Measurements from ENCODE around the gene WRAP53.

Gene WRAP53

DNA sequence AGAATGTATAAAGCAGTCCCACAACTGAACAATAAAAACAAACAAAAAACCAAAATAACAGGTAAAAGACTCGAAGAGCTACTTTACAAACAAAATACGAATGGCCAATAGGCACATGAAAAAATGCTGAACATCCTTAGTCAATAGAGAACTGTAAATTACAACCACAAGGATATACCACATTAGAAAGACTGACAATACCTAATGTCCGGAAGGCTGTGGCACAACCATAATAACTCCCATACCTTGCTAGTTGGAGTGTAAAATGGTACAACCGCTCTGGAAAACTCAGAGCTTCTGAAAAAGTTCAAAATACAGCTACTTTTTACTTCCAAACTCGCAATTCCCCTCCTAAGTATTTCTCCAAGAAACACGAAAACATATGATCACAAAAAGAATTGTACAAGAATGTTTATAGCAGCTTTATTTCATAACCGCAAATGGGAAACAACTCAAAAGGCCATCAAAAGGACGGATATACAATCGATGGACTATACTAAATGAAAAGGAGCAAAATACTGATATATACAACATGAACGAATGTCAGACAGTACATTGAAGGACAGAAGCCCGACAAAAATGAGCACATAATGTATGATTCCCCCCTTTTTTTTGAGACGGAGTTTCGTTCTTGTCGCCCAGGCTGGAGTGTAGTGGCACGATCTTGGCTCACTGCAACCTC, 3.3 kb upstream of the WRAP53 start:
- no peak for DNase-seq (ENCODE audit: low read depth)

DNA sequence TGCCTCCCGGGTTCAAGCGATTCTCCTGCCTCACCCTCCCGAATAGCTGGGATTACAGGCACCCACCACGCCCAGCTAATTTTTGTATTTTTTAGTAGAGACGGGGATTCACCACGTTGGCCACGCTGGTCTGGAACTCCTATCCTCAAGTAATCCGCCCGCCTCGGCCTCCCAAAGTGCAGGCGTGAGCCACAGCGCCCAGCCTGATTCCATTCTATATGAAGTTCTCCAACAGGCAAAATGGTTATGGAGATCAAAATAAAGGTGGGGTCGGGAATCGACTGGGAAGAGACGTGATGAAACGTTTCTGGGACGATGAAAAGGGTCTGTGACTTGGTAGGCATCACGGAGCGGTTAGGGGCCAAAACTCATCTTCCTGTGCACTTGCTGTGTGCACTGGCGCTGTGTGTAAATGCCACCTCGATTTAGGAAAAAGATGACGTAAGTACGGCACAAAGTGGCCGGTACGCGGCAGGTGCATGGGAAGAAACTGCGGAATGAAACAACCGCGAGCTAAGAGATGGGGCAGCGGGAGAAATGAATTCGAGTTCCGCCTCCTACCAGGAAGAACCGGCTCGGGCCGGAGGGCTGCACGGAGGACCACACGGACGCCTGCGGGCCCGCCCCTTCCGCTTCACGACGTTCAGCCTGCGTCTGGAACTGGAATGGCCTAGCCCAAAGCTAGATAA, 2.6 kb upstream of the WRAP53 start:
- DNase-seq (ENCODE audit: low read depth), result peak; percentile 85

DNA sequence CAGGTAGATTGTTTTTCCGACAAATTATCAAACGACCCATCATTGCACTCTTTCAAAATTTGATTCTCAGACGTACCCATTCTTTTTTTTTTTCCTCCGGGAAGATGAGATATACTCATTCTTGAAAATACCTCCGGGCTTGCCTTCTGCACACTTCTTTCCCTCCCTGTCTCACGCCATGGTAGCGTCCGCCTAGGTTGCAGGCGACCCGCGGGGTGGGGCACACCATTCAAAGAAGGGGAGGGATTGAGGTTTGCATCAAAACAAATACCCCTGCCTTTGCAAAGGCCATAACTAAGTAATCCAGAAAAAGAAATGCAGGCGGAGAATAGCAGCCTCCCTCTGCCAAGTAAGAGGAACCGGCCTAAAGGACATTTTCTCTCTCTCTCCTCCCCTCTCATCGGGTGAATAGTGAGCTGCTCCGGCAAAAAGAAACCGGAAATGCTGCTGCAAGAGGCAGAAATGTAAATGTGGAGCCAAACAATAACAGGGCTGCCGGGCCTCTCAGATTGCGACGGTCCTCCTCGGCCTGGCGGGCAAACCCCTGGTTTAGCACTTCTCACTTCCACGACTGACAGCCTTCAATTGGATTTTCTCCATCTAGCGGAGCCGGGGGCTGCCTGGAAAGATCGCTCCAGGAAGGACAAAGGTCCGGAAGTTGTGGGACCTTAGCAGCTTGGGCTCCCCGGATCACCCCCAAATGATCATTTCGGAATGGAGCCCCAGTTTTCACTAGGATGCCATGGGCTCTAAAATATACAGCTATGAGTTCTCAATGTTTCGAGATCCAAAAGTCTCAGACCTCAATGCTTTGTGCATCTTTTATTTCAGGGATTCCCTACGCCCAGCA, 1.8 kb upstream of the WRAP53 start:
- peak; percentile 71 for DNase-seq (ENCODE audit: low read depth)

DNA sequence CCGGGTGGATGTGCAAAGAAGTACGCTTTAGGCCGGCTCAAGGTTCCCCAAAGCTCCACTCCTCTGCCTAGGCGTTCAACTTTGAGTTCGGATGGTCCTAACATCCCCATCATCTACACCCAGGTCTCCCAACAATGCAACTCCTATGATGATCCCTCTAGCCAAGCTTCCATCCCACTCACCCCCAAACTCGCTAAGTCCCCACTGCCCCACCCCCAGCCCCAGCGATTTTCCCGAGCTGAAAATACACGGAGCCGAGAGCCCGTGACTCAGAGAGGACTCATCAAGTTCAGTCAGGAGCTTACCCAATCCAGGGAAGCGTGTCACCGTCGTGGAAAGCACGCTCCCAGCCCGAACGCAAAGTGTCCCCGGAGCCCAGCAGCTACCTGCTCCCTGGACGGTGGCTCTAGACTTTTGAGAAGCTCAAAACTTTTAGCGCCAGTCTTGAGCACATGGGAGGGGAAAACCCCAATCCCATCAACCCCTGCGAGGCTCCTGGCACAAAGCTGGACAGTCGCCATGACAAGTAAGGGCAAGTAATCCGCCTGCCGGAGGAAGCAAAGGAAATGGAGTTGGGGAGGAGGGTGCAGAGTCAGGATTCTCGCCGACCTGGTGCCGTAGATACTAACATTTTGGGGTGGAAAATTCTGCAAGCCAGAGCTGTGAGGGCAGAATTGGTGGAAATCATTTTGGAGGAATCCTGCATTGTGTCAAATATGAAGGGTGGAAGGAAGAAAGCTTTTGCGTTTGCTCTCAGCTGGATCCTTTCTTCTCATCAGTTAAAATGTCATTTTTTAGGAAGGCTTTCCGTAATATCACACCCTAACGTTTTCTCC, 987 bp upstream of the WRAP53 start, which contains the start of gene TP53:
Gene TP53 (minus strand): TSS at position 419 of the 836 bp plus-strand sequence. CDS start 10,896 bp downstream, outside the sequence.
- DNase-seq (ENCODE audit: low read depth), result peak; percentile 78

DNA sequence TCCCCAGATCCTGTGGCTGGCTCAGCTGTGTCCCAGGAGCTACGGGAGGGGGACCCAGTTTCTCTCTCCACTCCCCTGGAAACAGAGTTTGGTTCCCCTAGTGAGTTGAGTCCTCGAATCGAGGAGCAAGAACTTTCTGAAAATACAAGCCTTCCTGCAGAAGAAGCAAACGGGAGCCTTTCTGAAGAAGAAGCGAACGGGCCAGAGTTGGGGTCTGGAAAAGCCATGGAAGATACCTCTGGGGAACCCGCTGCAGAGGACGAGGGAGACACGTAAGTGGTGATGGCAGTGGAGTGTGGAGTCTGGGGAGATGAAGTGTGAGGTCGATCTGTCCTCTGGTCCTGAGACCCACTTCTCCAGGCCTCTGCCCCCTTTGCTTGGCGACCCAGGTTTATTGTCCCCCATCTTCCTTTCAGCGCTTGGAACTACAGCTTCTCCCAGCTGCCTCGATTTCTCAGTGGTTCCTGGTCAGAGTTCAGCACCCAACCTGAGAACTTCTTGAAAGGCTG, 585 bp downstream of the WRAP53 start:
- DNase-seq (ENCODE audit: low read depth), result no peak

DNA sequence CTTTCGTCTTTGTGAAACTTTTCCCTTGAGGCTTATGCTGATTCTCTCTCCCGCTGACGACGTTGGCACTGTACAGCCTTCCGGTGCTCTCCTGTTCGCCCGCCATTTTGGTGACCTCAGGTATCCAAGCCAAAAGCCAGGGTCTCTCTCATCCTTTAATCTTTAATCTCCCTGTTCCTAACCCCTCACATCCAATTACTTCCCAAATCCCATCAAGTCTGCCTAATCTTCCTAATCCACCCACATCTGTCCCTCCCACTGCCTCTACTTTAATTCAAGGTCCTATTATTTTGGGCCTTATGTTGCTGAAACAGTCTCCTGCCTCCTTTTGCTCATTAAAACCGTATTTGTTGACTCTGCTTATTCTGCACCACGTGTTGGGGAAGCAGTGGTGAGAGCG, 7.3 kb downstream of the WRAP53 start:
- DNase-seq (ENCODE audit: low read depth), result no peak

DNA sequence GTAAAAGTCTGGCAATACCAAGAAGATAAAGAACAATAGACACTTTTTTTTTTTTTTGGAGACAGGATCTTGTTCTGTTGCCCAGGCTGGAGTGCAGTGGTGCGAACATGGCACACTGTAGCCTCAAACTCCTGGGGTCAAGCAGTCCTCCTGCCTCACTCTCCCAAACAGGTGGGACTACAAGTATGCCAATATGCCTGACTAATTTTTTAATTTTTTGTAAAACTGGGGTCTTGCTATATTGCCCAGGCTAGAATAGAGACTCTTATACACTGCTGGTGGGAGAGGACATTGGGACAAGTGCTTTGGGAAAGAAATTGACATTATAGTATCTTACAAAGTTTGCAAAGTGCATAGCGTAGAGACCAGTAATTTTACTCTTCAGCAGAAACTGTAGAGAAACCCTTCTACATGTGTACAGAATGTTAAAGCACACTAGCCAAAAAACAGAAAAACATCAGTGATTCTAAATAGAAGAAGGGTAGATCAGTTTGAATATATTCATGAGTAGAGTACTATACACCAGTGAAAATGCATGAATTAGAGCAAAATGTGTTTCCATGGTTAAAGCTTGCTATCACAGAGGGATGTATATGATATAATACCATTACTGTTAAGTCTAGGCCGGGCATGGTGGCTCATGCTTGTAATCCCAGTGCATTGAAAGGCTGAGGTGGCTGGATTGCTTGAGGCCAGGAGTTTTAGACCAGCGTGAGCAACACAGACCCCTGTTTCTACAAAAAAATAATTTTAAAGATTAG, 9.7 kb downstream of the WRAP53 start:
- no peak for DNase-seq (ENCODE audit: low read depth)

DNA sequence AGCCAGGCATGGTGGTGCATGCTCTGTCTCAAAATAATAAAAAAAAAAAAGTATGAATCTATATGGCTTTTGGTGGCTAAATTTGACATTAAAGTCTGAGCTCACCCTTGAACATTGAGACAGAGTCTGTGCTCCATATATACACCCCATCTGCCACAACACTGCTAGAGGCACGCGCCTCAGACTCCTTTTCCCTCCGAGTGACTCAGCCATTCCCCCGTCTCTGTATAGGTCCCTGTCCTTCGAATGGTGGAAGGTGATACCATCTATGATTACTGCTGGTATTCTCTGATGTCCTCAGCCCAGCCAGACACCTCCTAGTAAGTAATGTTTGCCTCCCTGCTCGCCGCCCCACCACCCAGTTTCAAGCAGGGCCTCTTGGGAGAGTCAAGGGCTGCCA, 12.2 kb downstream of the WRAP53 start:
- DNase-seq (ENCODE audit: low read depth), result no peak

DNA sequence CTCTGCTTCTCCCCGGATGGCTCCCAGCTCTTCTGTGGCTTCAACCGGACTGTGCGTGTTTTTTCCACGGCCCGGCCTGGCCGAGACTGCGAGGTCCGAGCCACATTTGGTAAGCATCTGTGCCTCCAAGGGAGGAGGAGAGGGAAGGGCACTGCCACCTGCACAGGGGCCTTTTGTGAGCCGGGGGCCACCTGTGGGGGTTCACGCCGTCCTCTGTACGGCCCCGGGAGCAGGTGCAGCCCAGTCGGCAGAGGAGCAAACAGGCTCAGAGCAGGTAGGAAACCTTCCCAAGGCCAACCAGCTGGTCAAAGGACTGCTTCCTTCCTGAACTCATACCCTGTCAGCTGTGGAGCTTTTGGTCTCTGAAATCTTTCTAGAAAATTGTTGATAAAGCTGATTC, 13.4 kb downstream of the WRAP53 start:
- no peak for DNase-seq (ENCODE audit: low read depth)

DNA sequence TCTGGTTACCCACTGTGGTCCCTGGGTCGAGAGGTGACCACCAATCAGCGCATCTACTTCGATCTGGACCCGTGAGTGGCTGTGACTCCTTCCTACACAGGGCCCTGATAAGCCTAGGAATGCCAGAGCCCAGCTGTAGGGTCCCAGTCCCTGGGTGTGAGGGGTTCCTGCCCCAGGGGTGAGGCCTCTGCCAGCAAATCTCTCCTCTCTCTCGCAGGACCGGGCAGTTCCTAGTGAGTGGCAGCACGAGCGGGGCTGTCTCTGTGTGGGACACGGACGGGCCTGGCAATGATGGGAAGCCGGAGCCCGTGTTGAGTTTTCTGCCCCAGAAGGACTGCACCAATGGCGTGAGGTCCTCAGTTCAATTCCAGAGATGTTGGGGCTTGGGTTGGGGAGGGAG, 14.5 kb downstream of the WRAP53 start:
- DNase-seq (ENCODE audit: low read depth), result no peak

DNA sequence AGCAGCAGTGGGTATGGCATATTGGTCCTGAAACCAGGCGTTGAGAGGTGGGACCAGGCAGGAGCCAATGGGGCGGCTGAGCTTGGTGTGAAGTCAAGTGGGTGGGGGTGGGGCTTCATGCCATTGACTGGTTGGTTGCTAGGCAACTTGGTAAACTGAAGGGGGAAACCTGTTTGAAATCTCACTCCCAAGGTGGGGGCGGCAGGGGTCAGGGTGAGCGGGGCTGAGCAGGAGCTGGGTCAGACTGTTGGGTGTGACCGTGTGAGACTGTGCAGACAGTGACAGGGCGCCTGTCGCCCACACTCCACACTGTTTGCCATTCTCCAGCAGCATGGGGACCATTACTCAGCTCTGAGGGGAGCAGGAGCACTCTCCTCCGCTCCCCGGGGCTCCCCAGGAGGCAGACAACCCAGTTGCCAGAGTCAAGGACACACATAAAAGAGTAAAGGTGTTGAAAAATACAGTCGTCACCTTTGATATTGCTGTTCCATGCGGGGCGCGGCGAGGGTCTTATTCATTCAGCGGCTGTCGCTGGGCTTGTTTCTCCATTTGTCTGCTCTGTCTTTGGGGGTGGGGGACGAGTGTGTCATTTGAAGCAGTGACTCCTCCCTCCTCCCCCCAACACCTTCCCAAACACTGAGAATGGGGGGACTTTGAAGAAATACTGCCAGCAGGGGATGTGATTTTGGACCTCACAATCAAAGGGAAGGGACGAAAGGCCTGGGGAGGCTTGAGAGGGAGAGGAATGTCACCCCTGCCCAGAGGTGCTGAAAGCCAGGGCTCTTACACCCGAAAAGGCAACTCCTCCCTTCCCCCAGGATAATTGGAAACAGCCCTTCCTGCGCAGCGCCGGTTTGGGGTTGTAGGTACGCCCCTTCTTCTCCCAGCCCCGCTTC, 15.6 kb downstream of the WRAP53 start:
- no peak for DNase-seq (ENCODE audit: low read depth)

DNA sequence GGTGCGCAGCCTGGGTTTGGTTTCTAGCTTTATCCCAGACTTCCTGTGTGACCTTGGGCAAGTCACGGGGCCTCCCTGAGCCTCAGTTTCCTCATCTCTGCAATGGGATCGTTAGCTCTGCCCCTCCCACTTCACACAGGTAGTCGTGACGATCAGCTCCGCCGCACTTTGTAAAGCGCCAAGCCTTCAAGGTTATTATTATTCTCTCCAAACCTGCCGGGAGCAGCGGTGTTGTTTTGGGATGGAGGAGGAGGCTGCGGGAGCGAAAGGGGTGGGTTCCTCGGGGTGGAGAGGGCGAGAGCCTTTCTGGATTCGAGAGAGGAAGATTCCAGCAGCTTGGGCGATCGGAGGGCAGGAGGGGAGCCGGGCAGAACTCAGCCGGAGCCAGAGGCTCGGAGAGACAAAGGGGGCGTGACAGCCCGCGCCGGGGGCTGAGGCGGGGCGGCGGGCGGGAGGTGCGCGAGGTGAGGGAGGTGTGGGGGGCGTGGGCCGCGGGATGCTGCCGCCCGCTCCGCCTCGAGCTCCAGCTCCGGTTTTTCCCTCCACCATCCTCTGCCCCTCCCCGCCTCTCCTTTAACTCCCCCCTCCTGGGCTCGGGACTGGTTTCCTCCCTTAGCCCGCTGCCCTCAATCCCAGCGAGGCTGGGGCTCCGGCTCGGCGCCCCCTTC, 16.5 kb downstream of the WRAP53 start, which contains the start of gene EFNB3:
Gene EFNB3 (plus strand): TSS at position 602 of the 668 bp plus-strand sequence. CDS start 397 bp downstream, outside the sequence.
- DNase-seq (ENCODE audit: low read depth), result no peak

DNA sequence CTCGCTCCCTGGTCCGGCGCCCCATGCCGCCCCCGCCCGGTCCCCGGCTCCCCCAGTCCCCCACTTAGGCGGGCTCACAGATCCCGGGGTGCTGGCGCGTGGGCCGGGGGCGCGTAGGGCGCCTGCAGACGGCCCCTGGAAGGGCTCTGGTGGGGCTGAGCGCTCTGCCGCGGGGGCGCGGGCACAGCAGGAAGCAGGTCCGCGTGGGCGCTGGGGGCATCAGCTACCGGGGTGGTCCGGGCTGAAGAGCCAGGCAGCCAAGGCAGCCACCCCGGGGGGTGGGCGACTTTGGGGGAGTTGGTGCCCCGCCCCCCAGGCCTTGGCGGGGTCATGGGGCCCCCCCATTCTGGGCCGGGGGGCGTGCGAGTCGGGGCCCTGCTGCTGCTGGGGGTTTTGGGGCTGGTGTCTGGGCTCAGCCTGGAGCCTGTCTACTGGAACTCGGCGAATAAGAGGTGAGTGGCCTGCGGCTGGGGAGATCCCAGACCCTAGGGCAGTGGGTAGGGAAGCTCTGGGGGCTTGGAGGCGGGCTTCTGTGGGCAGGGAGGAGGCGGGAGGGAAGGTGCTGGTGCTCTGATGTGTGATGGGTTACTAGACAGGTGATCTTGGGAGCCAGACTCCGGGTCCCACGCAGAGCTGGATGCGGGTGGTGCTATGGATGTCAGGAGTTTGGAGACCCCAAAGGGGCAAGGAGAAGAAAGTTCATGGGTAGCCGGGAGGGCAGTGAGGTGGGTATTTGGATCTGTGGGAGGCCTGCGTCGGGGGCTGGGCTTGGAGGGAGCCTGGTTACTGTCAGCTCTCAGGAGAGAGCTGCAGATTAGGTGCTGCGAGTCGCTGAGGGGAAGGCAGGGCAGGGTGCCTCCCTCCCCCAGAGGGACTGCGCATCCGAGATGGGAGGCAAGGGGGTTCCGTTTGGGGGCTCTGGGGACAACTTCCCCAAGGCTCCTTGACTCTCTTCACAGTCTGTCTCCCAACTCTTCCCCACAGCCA, 17.3 kb downstream of the WRAP53 start:
- no peak for DNase-seq (ENCODE audit: low read depth)

DNA sequence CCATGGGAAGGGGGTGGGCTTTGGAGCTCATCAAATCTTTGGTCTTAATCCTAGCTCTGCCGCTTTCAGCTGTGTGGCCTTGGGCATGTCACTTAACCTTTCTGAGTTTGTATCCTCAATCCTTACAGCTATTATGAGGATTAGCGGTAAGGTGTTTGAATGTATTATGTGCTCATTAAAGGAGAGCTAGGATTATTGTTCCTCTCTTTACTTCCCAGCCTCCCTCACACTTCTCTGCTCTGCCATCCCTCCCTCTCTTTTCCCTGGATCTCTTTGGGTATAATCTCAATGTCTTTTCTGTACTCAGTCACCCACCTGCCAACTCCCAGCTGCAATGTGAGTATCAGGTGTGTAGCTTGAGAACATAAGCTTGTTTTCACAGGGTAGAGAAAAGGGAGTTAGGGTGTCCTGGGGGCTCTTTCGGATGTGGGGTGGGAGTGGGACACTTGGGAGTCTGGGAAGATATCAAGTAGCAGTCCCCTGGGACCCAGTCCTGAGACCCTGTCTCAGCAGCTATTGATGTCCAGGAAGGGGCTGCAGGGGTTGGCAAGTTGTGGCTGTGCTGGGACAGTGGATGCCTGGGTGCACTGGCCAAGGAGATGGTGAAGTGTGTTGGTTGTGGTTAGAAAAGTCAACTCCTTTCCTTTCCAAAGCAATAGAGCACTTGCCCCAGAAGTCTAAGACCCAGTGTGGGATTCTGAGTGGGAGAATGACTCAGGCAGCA, 18.5 kb downstream of the WRAP53 start:
- no peak for DNase-seq (ENCODE audit: low read depth)

DNA sequence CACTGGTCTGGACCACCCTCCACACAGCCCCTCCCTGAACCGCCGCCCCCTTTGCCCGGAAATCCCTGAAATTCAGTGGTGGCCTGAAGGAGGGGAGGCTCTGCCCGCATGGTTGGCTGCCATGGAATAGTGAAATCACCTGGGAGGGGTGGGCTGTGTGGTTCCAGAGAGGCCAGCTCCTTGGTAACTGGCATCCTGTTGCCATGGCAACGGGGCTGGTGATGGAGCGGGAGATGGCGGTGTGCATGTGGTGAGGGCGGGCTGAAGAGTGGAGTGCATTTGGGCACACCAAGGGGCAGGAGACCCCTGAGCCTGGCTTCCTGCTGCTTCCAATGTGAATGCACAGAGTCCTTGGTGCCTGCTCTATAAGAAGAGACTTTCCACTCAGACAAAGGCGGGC, 19.2 kb downstream of the WRAP53 start:
- DNase-seq (ENCODE audit: low read depth), result no peak

DNA sequence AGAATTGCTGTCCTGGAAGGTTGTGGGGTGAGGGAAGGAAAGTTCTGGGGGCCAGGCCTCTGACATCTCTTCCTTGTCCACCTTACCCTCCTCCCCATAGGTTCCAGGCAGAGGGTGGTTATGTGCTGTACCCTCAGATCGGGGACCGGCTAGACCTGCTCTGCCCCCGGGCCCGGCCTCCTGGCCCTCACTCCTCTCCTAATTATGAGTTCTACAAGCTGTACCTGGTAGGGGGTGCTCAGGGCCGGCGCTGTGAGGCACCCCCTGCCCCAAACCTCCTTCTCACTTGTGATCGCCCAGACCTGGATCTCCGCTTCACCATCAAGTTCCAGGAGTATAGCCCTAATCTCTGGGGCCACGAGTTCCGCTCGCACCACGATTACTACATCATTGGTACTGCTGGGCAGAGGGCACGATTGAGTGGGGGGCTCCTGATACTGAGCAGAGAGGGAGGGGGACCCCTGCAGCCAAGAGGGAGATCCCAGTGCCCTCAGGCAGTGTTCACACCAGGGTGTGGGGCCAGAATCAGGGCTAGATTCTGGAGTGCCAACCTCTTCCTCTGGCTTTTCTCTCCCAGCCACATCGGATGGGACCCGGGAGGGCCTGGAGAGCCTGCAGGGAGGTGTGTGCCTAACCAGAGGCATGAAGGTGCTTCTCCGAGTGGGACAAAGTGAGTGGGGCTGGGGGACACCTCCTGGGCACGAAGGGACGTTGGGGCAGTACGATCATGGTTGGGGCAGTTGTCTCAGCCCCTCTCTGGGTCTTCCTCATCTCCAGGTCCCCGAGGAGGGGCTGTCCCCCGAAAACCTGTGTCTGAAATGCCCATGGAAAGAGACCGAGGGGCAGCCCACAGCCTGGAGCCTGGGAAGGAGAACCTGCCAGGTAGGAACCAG, 19.8 kb downstream of the WRAP53 start:
- DNase-seq (ENCODE audit: low read depth), result no peak

All from activated T-cell treated with anti-CD3 and anti-CD28 coated beads for 48 hours (primary cell).